ENCODE data around the gene MBOAT1.

MBOAT1 gene

DNA sequence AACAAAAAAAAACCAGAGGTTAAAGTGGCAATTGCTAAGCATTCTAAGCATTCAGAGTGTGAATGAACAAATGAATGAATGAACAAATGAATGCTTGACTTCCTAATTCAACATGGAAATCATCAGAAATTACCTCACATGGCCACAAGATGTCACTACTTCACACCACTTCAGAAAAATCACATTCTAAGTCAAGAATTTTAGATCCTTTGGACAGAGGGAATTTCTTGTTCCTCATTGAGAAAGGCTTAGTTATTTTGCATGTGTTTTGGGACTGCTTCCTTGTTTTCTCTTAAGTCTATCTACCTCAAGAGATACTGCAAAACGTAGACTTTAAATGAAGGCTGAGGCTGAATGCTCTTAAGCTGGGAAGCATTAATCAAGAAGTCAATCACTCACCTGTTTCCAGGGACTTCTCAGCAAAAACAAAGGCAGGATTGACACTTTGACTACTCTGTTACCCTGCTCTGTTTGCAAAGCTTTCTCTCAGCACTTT lies 120.2 kb downstream of the MBOAT1 start:
- DNase-seq = no peak

DNA sequence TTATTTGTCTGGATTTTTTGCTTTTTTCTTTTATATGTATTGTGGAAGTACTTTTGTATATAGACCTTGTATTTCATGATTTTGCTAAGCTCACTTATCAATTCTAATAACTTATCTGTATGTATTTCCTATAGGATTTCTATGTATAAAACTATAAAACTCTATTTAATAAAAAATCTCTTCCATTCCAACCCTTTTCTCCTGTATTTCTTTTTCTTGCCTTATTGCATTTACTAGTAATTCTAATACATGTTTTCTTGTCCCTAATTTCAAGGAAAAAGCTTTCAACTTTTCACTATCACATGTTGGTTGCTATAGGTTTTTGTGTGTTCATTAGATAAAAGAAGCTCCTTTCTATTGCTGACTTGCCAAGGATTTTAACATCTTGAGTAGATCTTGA lies 125.3 kb downstream of the MBOAT1 start:
- no peak for DNase-seq

DNA sequence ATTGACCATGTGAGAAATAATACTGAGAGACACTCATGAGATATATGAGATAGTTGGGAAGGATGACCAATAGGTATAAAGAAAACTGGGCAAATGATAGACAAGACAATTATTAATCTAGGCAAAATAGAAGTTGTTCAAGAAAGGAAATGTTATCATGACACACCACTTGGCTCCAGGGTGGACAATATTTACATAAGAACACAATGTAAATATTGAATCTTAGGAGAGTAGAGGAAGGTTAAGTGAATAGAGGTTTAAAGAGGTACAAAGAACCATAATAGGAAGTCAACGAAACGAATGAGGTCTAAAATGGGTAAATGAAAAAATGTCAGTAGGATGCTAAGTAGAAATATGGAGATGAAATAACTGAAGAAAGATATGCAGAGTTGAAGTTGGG lies 126.5 kb downstream of the MBOAT1 start:
- DNase-seq = no peak

DNA sequence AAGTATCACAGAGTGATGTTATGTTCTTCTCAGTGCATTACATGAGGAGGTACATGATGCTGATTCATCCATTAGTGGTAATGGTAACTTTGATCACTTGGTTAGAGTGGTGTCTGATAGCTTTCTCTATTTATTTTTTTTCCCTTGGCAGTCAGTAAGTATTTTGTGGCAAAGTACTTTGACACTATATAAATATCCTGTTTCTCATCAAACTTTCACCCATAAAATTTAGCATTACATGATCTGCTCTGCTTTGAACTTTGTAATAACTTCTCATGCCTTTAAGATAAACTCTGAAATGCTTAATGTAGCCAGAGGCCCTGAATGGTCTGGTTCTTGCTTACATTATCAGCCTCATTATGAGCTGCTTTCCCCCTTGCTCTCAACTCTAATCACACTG lies 127.9 kb downstream of the MBOAT1 start:
- DNase-seq = no peak

DNA sequence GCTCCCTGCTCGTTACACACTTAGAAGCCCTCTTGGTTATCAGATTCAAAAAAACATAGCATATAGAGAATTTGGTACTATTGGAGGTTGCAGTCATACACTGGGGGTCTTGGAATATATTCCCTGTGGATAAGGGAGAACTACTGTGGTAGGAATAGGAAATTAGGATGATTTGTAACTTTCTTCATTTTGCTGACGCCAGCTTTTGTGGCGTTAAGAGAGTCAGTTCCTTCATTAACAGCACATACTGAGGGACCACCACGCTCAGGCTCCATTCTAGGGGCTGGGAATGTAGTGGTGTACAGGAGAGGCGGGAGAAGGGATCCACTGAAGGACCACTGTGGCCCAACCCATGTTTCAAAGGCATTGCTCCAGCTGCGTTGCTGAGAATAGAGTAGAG lies 140.3 kb downstream of the MBOAT1 start:
- DNase-seq = no peak

DNA sequence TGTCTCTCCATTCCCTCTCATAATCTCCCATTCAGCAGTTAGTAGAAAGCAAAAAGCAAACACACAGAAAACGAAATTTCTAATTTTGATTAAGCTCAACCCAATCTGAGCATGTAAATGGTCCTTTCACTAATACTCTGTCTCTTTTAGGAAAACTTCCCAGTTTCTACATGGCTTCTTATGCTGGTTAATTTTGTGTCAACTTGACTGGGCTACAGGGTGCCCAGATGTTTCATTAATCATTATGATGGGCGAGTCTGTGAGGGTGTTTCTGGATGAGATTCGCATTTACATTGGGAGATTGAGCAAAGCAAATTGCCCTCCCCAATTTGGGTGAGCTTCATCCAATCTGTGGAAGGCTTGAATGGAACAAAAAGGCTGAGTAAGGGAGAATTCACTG lies 142.2 kb downstream of the MBOAT1 start:
- no peak for DNase-seq

DNA sequence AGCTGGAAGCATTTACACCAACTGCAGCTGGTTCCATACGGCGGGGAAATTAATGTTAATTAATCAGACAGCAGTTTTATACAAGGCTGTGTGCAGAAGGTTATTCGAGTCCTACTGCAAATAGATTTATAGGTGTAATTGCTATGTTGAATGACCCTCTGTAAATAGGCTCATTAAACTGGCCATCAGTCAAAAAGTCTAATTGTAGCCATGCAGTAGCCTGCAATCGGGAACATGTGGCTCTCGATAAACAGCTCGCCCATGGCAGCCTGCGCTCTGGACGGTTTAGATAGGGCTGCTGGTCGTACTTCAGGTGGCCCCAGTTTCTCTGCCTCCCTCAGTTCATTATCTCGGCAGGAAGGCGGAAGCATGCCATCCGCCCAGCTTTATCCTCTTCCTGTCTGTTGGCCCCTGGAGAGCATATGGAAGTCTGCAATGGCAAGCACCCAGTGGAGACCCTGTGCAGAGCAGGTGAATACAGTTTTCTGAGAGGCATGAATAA lies 143.2 kb downstream of the MBOAT1 start:
- peak; percentile 37 to 56 for DNase-seq

DNA sequence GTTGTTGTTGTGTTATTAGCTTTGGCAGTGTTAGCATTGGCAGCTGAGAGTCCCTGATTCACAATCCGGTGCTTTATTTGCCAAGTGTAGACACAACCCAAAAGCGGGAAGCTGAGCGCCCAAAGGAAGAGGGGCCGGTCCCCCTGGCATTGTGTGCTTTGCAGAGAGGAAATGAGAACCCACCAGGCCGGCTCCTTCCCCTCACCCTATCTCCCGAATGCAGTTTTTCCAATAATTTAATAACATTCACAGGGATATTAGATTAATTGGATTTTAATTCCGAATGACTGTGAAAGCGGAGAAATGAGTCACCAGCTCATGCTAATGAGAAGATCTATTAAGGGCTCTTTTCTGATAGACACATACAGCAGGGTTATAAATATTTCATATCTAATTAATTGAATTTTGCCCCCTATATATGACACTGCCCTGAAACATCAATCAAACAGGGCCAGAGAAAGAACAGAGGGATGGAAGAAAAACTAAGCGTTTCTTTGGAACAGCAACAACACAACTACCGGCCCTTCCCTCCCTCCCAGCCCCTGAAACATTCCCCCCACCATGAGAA lies 143.8 kb downstream of the MBOAT1 start:
- no peak for DNase-seq

DNA sequence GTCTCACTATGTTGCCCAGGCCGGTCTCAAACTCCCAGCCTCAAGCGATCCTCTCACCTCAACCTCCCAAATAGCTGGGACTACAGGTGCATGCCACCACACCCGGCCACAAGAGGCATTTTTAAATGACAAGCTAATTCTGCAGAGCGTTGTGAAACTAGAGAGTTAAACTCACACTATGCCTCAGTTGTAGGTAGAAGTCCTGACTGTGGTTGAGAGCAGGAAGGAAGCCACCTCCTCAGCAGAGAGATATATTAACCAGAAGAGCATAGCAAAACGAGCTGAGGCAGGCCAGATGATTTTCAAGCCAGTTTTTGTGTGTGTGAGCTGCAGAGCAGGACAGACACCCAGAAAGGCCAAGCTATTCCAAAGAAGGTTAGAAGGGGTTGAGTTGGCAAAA lies 150.3 kb downstream of the MBOAT1 start:
- DNase-seq = no peak

DNA sequence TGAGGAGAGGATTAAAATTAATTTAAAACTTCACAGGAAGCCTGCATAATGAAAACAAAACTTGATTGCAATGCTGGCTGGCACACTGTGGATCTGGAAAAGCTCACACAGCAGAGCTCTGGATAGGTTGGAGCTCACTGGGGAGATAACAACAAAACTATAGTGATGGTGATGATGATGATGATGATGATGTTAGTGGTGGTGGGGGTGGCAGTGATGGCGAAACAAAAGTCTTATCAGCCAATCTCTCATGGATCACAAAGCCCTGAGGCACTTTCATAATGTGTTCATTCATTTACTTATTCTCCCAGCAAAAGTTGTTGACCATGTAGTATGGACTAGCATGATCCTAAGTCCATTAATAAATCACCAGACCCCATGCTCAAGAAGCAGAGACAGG lies 152.0 kb downstream of the MBOAT1 start:
- DNase-seq = no peak

DNA sequence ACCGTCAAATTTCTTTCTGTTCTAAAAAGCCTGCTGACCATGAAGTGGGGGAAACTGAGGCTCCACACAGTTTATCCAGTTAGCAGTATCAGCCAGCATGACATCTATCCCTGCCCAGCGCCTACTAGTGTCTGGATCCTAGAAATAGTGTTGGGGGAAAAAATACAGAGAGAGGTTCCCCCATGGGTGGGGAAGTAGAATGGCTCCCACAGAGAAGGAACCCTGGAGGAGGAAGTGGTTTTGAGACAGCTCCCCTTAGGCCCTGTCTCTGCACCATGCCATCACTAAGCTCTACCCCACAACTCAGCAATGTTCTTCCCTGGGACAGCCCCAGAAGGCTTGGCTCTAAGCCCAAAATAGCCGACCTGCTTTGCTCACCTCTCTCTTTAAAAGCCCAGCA lies 153.4 kb downstream of the MBOAT1 start:
- DNase-seq = no peak

DNA sequence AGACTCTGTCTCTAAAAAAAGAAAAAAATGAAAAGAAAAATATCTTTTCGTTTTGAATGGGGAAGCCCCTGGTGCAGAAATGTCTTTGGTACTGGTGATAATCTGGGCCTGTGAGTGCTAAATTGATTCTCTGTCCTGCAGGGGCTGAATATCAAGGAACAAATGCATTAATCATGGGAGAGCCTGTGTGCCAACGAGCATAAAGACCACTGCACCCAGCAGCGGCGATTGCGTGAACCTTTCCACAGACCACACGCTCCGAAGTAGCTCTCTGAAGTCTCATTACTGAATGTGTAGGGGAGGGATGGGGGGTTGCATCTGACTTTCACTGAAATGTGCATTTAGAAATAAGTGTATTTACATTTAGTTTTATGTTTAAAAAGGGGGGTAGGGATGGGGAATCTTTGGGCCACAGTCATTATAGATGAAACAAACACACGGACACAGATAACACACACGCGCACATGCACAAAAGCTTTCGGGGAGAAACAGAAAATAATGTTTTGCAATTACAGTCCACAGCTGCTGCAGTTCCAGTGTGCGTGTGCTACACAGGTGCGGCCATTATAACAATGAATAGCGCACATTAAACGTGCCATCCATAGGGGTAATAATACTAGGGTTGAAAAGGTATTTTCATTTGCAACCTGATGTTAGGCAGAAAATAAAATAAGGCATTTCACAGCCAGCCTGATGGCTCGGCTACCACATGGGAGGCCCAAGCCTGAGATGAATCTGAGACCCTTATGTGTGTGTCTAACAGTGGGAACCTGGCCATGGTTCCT lies 154.0 kb downstream of the MBOAT1 start:
- DNase-seq = no peak

DNA sequence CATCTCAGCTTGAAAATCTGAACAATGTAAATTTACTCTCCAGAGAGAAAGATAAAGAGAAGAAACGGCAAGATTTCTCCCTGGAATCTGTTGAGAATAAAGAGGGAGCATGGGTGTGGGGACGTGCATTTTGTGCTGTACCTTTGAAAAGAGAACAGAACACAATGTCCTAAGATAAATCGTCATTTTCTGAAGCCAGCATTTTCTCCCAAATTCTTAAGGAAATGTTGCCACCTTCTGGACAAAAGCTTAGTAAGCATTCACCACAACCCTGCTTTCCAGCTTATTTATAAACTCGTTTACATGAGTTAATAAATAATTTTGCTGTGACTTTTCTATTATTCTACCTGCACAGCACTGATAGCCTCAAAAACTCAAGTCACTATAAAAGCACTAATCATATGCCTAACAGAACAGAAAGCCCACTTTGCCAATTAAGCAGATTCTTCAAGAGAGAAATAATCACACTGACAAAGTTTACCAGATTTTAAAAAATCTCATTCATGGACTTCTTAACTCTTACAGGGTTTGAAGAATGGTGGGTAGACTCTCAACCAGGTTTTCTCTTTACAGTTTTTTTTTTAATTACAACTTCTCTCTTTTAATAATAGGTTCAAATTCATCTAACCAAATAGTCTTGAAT lies 155.8 kb downstream of the MBOAT1 start:
- peak; percentile 43 to 62 for DNase-seq

DNA sequence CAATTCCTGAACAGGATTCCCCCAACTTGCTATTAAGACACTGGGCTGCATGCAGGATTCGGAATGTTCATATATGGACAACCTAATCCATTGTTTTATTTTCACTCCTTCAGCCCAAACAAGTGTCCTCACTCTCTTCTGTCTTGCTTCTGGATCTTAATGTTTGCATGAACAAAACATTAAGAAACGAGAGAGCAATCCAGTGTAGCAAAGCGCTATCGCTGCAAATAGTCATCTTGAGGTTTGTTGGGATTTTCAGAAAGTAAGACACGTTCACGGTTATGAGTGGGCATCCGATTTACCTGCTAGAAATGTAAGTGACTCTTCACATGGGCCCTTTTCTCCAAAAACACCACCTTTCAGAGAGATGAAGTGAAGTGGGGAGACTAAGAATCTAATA lies 156.4 kb downstream of the MBOAT1 start:
- no peak for DNase-seq

Data from NCI-H1930 (cell line).